ENCODE data around the gene PCGF5.

GRCh38 chr10:91220194-91220953, at the start of gene PCGF5:
- TF ChIP-seq CHD2 (IDR thresholded peaks at IDR 0.05; ENCODE audit: borderline replicate concordance, low read depth, low read length): no peak
- peak in 2 of 3 experiments; percentile 24 to 39; a peak in 3 of 6 replicates for TF ChIP-seq CTCF (IDR thresholded peaks at IDR 0.05 in 2 of 3, conservative IDR thresholded peaks at IDR 0.05 in 1 of 3; ENCODE audit: control insufficient read depth in 2 of 3, extremely low read depth in 1 of 3, insufficient read depth in 1 of 3, low read depth in 3 of 3, low read length in 3 of 3)
- TF ChIP-seq POLR2AphosphoS2 (IDR thresholded peaks at IDR 0.05; ENCODE audit: low read depth, low read length): no peak
- TF ChIP-seq EP300 (IDR thresholded peaks at IDR 0.05; ENCODE audit: borderline replicate concordance in 1 of 2, control insufficient read depth in 1 of 2, low read depth in 2 of 2, low read length in 2 of 2): no peak
- no peak for TF ChIP-seq IRF5 (IDR thresholded peaks at IDR 0.05; ENCODE audit: borderline replicate concordance)
- peak; percentile 42; the same call in 1 of the 2 replicates for TF ChIP-seq POLR2AphosphoS5 (IDR thresholded peaks at IDR 0.05; ENCODE audit: low read length)
- no peak for TF ChIP-seq SUZ12 (IDR thresholded peaks at IDR 0.05; ENCODE audit: unreplicated experiment)
- TF ChIP-seq TAF1 (IDR thresholded peaks at IDR 0.05; ENCODE audit: borderline replicate concordance, low read depth, low read length): peak; percentile 54; the same call in 1 of the 2 replicates
- TF ChIP-seq KAT2A (conservative IDR thresholded peaks at IDR 0.05; ENCODE audit: control insufficient read depth, low read depth, low read length): no peak
- TF ChIP-seq ATF7 (IDR thresholded peaks at IDR 0.05; ENCODE audit: low read depth): peak; percentile 26; the same call in 1 of the 2 replicates
- no peak for TF ChIP-seq CHD4 (IDR thresholded peaks at IDR 0.05)
- no peak for TF ChIP-seq YY1 (IDR thresholded peaks at IDR 0.05; ENCODE audit: low read depth, low read length)
- TF ChIP-seq BMI1 (IDR thresholded peaks at IDR 0.05; ENCODE audit: borderline replicate concordance): no peak

Measured in GM12878 (cell line).